Suprapubic skin (tissue), 4 donors: ENCODE measurements around the gene WDR12. TPM values are rescaled to one million over a fixed set of nuclear protein-coding genes. Genes with fewer than 3 reads are reported as not detected.
A peak's percentile ranks its signal among the peaks of the same experiment; 100 is the strongest.
"Not testable (repeated sequence)": the region's sequence is repeated elsewhere in the genome, so short reads cannot be mapped to it uniquely, and the experiment has no call there.

Experiments used
- DNase-seq, 2 donors: peaks; one replicate each; pipeline ENCODE4 v3.0.0-alpha.2; 2019; ENCODE audit warnings: low spot score in 2 of 2
- H3K27ac ChIP-seq: fragments of 200-600 bp; sonication (generic); one replicate; pipeline ENCODE4 v1.5.1; 2019
- H3K27me3 ChIP-seq: fragments of 200-600 bp; sonication (generic); one replicate; pipeline ENCODE4 v1.5.1; 2019
- H3K36me3 ChIP-seq: fragments of 200-600 bp; sonication (generic); one replicate; pipeline ENCODE4 v1.5.1; 2019
- H3K4me1 ChIP-seq: fragments of 200-600 bp; sonication (generic); one replicate; pipeline ENCODE4 v1.5.1; 2019
- H3K4me3 ChIP-seq: fragments of 200-600 bp; sonication (generic); one replicate; pipeline ENCODE4 v1.5.1; 2019; ENCODE audit warnings: mild to moderate bottlenecking
- H3K9me3 ChIP-seq: fragments of 200-600 bp; sonication (generic); one replicate; pipeline ENCODE4 v1.5.1; 2019
- EP300 ChIP-seq: sonication (generic); formaldehyde crosslinking; IDR thresholded peaks from one replicate; pipeline ENCODE4 v1.6.1; 2017; ENCODE audit warnings: antibody characterized with exemption
- POLR2A ChIP-seq, 2 donors: fragments of 450-650 bp; IDR thresholded peaks; one replicate each; pipeline ENCODE4 v1.6.1; 2017; ENCODE audit warnings: antibody characterized with exemption in 2 of 2, mild to moderate bottlenecking in 2 of 2, moderate library complexity in 2 of 2
- POLR2AphosphoS5 ChIP-seq, 3 donors: sonication (generic); formaldehyde crosslinking; IDR thresholded peaks; one replicate each; pipeline ENCODE4 v1.6.1; 2017; ENCODE audit warnings: antibody characterized with exemption in 3 of 3
- WGBS: methylation state at CpG from one replicate; pipeline ENCODE4 v1.1.5; 2018; 5-methylcytosine and 5-hydroxymethylcytosine counted together
- total RNA-seq, 4 donors: library from RNA; depleted of rRNA; stranded (reverse); fragments of >200 nt; gene quantifications; one replicate each; pipeline ENCODE4 v1.1.0, GENCODE V29; 2016
- TF ChIP-seq, protein P1 (sequence below), 2 donors: fragments of 200-600 bp in 1 of 2; fragments of 450-650 bp in 1 of 2; sonication (generic) in 1 of 2; IDR thresholded peaks; one replicate each; pipeline ENCODE4 v1.5.1; 2016 to 2019; ENCODE audit warnings: antibody characterized with exemption in 2 of 2, mild to moderate bottlenecking in 1 of 2, moderate library complexity in 1 of 2

Gene WDR12
- total RNA-seq, 4 donors from 2014 or later: 18.2 to 30.2 (median 26.2) TPM

DNA sequence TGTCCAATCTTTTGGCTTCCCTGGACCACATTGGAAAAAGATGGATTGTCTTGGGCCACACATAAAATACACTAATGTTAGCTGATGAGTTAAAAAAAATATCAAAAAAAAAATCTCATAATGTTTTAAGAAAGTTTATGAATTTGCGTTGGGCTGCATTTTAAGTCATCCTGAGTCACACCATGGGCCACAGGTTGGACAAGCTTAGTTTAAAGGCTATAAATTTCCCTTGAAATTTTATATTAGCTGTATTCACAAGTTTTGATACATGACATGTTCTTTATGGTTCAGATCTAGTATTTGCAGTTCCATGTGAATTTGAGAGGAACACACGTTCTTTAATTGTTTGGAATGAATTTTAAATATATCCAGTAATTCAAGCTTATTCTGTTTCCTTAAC, 22.5 kb upstream of the WDR12 start:
- no peak for TF ChIP-seq POLR2A (IDR thresholded peaks at IDR 0.05)
- no peak for TF ChIP-seq POLR2AphosphoS5 (IDR thresholded peaks at IDR 0.05)
- no peak for TF ChIP-seq EP300
- TF ChIP-seq, protein P1, sequence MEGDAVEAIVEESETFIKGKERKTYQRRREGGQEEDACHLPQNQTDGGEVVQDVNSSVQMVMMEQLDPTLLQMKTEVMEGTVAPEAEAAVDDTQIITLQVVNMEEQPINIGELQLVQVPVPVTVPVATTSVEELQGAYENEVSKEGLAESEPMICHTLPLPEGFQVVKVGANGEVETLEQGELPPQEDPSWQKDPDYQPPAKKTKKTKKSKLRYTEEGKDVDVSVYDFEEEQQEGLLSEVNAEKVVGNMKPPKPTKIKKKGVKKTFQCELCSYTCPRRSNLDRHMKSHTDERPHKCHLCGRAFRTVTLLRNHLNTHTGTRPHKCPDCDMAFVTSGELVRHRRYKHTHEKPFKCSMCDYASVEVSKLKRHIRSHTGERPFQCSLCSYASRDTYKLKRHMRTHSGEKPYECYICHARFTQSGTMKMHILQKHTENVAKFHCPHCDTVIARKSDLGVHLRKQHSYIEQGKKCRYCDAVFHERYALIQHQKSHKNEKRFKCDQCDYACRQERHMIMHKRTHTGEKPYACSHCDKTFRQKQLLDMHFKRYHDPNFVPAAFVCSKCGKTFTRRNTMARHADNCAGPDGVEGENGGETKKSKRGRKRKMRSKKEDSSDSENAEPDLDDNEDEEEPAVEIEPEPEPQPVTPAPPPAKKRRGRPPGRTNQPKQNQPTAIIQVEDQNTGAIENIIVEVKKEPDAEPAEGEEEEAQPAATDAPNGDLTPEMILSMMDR (IDR thresholded peaks at IDR 0.05): no peak
- peaks cover 13% of the 10 kb centered on the region for H3K36me3 ChIP-seq
- 84% methylated on average over 2 of the region's 2 CpGs for WGBS

DNA sequence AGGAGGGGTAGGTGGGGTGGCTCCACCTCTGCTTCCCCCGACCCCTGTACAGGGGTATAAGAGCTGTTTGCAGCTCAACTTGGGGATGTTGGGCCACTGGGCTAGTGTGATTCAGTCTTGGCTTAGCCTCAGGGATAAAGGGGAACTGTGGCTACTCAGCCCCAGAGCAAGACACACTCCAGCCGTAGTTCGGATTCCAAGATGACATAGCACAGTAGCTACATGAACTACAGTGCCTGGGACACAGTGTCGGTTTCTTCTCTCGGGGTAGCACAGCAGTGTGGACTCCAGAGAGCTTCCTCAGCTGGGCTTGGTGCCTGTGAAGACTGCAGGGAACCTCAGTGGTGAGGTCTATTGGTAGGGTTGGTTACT, 21.7 kb upstream of the WDR12 start:
- no peak overlapping the region for H3K4me3 ChIP-seq
- DNase-seq: no peak
- WGBS: 97% methylated on average over 4 of the region's 5 CpGs
- H3K27ac ChIP-seq: no peak overlapping the region
- H3K9me3 ChIP-seq: no peaks in the 10 kb centered on the region
- TF ChIP-seq POLR2A (IDR thresholded peaks at IDR 0.05) (no peak), EP300 (no peak), POLR2AphosphoS5 (IDR thresholded peaks at IDR 0.05) (no peak)
- TF ChIP-seq, protein P1 (IDR thresholded peaks at IDR 0.05): no peak
- H3K27me3 ChIP-seq: no peaks in the 10 kb centered on the region
- no peaks in the 10 kb centered on the region for H3K4me1 ChIP-seq
- peaks cover 9% of the 10 kb centered on the region for H3K36me3 ChIP-seq

More for the DNA sequence above, 22.5 kb upstream of the WDR12 start:
- H3K4me3 ChIP-seq: no peak overlapping the region
- H3K27me3 ChIP-seq: no peaks in the 10 kb centered on the region
- H3K4me1 ChIP-seq: no peaks in the 10 kb centered on the region
- H3K27ac ChIP-seq: no peak overlapping the region
- DNase-seq: no peak
- H3K9me3 ChIP-seq: no peaks in the 10 kb centered on the region

DNA sequence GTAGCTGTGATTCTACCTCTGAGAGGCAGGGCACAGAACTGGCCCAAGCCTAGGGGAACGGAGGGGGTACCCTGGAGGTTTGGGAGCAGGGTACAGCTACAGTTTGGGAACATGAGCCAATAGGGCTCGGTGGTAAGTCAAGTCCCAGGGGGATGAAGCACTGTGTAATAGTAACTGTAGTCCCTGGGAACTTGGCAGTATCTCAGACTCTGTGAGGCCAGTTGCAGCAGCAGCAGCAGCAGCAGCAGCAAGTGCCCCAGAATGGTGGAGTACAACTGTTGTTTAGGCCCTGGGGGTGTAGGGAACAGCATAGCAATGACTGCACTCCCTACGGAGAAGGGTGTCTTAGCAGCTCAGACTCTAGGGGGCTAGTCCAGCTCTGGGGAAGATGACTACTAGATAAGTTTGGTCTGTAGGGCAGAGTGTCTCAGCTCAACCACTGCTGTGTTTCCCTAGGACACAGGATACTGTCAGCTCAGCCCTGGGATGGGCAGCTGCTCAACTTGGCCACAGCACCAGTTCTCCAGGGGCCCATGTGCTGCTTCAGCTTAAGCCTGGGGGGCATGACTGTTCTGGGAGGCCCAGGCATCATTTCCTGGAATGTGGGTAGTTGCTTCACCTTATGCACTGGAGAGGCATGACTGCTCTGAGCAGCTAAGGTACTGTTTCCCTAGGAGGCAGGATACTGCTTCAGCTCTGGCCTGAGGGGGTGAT, 21.1 kb upstream of the WDR12 start:
- Histone ChIP-seq H3K4me1 (no peaks in the 10 kb centered on the region), H3K4me3 (no peak overlapping the region), H3K27ac (no peak overlapping the region), H3K27me3 (no peaks in the 10 kb centered on the region), H3K9me3 (no peaks in the 10 kb centered on the region), H3K36me3 (peaks cover 15% of the 10 kb centered on the region)
- DNase-seq: no peak
- WGBS: 81% methylated on average over 3 of the region's 3 CpGs
- TF ChIP-seq EP300: no peak
- no peak for TF ChIP-seq POLR2A (IDR thresholded peaks at IDR 0.05)
- TF ChIP-seq, protein P1 (IDR thresholded peaks at IDR 0.05): no peak
- no peak for TF ChIP-seq POLR2AphosphoS5 (IDR thresholded peaks at IDR 0.05)

DNA sequence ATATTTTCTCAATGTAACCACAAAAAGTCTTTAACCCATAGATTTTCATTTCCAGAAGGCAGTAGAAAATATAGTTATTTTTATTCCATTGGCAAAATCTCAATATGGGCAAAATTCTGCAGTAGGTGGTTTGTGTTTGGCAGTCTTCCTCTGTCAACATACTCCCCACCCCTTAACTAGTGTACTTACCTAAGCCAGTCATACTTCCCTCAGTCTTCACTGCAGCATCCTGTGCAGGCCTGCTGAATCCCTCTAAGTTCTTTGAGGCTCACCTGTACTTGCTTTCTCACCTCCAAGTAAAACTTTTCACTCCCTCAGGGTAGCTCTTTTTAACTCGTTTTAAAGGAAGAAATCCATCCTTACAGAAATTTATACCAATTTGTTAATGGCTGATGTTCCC, 7.4 kb upstream of the WDR12 start:
- no peak for DNase-seq
- Histone ChIP-seq H3K36me3 (peaks cover 26% of the 10 kb centered on the region), H3K4me1 (no peaks in the 10 kb centered on the region), H3K4me3 (no peak overlapping the region), H3K27me3 (no peaks in the 10 kb centered on the region), H3K9me3 (no peaks in the 10 kb centered on the region), H3K27ac (no peak overlapping the region)
- TF ChIP-seq POLR2AphosphoS5 (IDR thresholded peaks at IDR 0.05) (no peak), EP300 (no peak), POLR2A (IDR thresholded peaks at IDR 0.05) (no peak)
- TF ChIP-seq, protein P1 (IDR thresholded peaks at IDR 0.05): no peak
- WGBS: 78% methylated on average over 1 of the region's 1 CpG

DNA sequence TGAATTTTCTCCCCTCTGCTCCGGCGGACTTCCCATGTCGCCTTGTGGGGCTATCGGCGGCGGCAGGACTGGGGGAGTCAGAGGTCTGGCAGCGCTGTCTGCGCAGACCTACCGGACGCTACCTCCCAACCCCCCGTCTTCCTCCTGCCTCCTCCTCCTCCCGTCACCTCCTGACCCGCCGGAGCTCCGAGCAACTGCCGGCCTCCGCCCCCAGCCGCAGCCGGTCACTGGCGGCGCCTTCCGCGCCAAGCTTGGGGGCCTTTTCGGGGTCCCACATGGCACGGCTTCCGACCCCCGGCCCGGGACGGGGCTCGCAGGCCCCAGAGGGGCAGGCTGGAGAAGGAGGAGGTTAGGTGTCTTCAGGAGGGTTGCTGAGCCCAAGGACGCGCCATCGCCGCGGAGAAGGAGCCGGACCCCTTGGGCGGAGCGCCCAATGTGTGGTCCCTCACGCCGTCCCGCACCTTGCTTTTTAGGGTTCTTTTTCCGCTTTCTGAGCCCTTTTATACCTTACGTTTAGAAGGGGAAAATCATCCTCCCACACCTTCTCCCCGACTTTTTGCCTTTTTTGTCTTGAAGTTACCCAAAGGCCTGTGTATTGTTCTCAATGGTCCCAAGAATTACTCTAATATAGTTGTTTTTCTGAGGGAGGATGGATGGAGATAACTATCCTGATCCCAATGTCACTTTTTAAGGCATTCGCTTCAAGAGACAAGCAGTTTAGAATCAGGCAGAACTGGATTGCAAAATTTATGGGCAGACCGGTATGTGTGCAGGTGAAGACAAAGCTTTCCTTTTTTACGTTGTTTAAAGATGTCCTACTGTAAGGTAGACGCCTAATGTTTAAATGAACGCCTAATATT, 1.1 kb upstream of the WDR12 start:
- H3K9me3 ChIP-seq, H3K36me3 ChIP-seq, H3K27me3 ChIP-seq, DNase-seq: not testable (repeated sequence)
- Histone ChIP-seq H3K27ac (peak overlapping the region; percentile 89), H3K4me3 (peak overlapping the region; percentile 61), H3K4me1 (peaks cover 21% of the 10 kb centered on the region)
- 9% methylated on average over 7 of the region's 49 CpGs for WGBS
